LNCAP (cell line): ENCODE results near the gene SOCS7.

Source experiments
- CTCF ChIP-seq: fragments of 450-650 bp; IDR thresholded peaks from 2 replicates; pipeline ENCODE4 v1.5.1; 2017; ENCODE audit warnings: mild to moderate bottlenecking

SOCS7 gene

DNA sequence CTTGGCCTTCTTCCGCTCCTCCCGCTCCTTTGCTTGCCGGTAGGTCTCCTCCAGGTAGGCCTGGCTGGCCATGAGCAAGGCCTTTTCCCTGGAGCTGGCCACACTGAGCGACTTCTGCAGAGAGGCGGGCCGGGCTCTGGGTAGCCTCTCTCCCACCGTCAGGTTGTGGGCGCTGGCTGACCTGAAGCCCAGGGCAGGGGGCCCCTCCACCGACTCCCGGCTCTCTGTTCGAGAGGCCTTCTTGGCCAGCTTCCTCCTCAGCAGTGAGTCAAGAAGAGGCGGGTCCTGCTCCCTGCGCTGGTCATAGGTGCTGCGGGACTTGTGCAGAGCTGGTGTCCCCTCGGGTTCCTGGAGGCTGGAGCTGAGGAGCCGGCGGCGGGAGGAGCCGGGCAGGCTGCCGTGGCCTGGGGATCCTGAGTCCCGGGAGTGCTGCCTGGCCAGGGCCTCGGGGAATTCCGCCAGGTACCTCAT lies 20.7 kb upstream of the SOCS7 start:
- TF ChIP-seq CTCF, result no peak

- no peak for TF ChIP-seq CTCF
These were observed 18.9 kb upstream of the SOCS7 start for GRCh38 chr17:38332735-38333134.

- peak; percentile 93 for TF ChIP-seq CTCF
These were observed 17.9 kb upstream of the SOCS7 start for GRCh38 chr17:38333635-38334295.

DNA sequence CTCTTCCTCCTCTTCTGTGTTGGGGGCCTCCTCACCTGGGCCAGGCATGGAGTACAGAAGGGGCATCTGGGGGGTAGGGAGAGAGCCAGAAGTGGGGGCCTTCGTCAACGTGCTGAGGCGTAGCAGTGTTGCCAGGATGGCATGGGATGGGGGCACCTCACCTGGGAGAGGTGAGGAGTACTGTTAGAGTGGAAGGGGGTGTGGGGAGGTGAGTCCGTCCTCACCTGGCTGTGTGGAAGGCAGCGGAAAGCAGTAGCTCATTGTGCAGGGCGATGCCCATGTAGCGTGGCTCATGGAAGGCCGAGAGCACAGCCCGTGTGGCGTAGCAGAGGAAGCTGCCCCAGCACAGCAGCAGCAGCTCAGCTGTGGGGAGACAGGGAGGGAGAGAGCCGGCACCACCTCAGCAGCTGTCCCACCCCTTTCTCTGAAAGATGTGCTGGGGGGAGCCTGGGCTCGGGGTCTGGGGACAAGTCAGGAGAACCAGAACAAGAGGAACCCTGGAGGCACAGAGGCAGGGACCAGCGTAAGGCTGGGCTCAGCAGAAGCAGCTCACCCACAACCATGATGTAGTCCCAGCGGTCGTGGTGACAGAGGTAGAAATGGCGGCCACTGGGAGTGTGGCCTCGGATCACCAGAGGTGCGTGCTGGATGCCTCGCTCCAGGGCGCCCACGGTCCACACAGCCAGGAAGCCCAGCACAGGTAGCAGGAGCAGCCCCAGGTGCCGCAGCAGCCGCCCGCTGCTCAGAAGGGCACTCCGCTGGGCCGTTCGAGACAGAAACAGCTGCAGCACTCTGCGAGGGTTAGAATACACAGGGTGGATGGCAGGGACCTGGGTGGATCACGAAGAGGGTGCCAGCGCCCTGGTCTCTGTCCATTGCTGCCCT lies 16.9 kb upstream of the SOCS7 start:
- no peak for TF ChIP-seq CTCF

GRCh38 chr17:38336838-38337237 lies 14.8 kb upstream of the SOCS7 start:
- TF ChIP-seq CTCF, result no peak

DNA sequence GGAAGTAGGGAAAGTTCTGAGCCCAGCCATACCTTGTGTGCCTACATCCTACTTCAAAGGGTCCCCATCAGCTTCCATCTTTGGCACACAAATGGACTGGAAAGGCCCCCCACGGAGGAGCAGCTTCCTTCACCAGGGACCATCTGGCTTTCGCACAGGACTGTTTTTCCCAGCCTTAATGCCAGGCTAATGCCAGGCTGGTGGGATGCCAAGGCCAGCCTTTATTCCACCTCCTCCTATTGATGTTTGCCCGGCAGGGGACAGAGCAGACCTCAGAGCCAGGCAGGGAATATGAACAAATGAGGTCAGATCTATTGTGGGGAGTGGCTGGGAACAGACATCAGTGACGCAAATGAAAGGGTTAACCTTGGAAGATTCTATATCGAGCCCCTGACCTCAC lies 13.6 kb upstream of the SOCS7 start:
- no peak for TF ChIP-seq CTCF

- TF ChIP-seq CTCF, result no peak
These were observed 13.1 kb upstream of the SOCS7 start for GRCh38 chr17:38338535-38338934.
